HEK293 (cell line): ENCODE results near the gene ELFN1.

ENCODE experiments used
- CTCF ChIA-PET: fragments of 350-600 bp; formaldehyde crosslinking; extraction: SDS; loops from one replicate; lab custom pipeline; 2021; ENCODE audit warnings: antibody characterized with exemption; lab: Yijun Ruan, JAX
- POLR2A ChIA-PET: fragments of 300-600 bp; formaldehyde crosslinking; extraction: SDS; loops from one replicate; lab custom pipeline; 2020; ENCODE audit warnings: antibody characterized with exemption, inconsistent platforms; lab: Yijun Ruan, JAX
- H3K27ac ChIP-seq: fragments of 200-500 bp; sonication (Bioruptor generic); 2 replicates; pipeline ENCODE4 v1.5.1; 2014; ENCODE audit warnings: low read depth, low read length, control low read depth, inconsistent platforms; ENCODE audit errors: extremely low read depth
- H3K36me3 ChIP-seq, 2 experiments: fragments of 200-500 bp in 1 of 2; sonication (Bioruptor generic) in 1 of 2; 1 replicate in 1 of 2; 2 replicates in 1 of 2; pipeline ENCODE4 v1.5.1; 2014 to 2017; ENCODE audit warnings: inconsistent platforms in 2 of 2, low read length in 2 of 2; ENCODE audit not compliant: control insufficient read depth in 2 of 2, insufficient read depth in 1 of 2
- H3K4me1 ChIP-seq: fragments of 200-500 bp; sonication (Bioruptor generic); 2 replicates; pipeline ENCODE4 v1.5.1; 2014; ENCODE audit warnings: mild to moderate bottlenecking, low read length, inconsistent platforms; ENCODE audit not compliant: control insufficient read depth, insufficient read depth
- H3K4me3 ChIP-seq: 2 replicates; pipeline ENCODE4 v1.5.1; 2011; ENCODE audit warnings: low read depth, mild to moderate bottlenecking, control low read depth, low read length, moderate library complexity
- H3K9me3 ChIP-seq: fragments of 200-500 bp; sonication (Bioruptor generic); 2 replicates; pipeline ENCODE4 v1.5.1; 2014; ENCODE audit warnings: low read depth, low read length, inconsistent platforms; ENCODE audit not compliant: control insufficient read depth, insufficient read depth
- ATF2 ChIP-seq: fragments of 450-650 bp; formaldehyde crosslinking; IDR thresholded peaks from 2 replicates; pipeline ENCODE4 v1.5.1; 2016; ENCODE audit warnings: missing biosample characterization, missing genetic modification characterization, low read depth
- BCL11B ChIP-seq: fragments of 450-650 bp; formaldehyde crosslinking; IDR thresholded peaks from 2 replicates; pipeline ENCODE4 v1.5.1; 2016; ENCODE audit warnings: low read depth, missing biosample characterization, missing genetic modification characterization
- EGR2 ChIP-seq: fragments of 450-650 bp; formaldehyde crosslinking; IDR thresholded peaks from 2 replicates; pipeline ENCODE4 v1.5.1; 2016; ENCODE audit warnings: low read depth, missing biosample characterization, missing genetic modification characterization
- KLF17 ChIP-seq: fragments of 450-650 bp; formaldehyde crosslinking; IDR thresholded peaks from 2 replicates; pipeline ENCODE4 v1.5.1; 2016; ENCODE audit warnings: missing biosample characterization, missing genetic modification characterization
- MZF1 ChIP-seq: fragments of 450-650 bp; formaldehyde crosslinking; IDR thresholded peaks from 2 replicates; pipeline ENCODE4 v1.5.1; 2017; ENCODE audit warnings: missing biosample characterization, missing genetic modification characterization, borderline replicate concordance
- ZBTB17 ChIP-seq: fragments of 450-650 bp; formaldehyde crosslinking; IDR thresholded peaks from 2 replicates; pipeline ENCODE4 v1.5.1; 2016; ENCODE audit warnings: missing biosample characterization, missing genetic modification characterization
- ZFHX2 ChIP-seq: fragments of 450-650 bp; formaldehyde crosslinking; conservative IDR thresholded peaks from 2 replicates; pipeline ENCODE4 v1.5.1; 2016; ENCODE audit warnings: missing biosample characterization, missing genetic modification characterization
- ZNF24 ChIP-seq: fragments of 450-650 bp; formaldehyde crosslinking; IDR thresholded peaks from 2 replicates; pipeline ENCODE4 v1.5.1; 2016; ENCODE audit warnings: missing biosample characterization, missing genetic modification characterization
- ZNF266 ChIP-seq: fragments of 450-650 bp; formaldehyde crosslinking; IDR thresholded peaks from 2 replicates; pipeline ENCODE4 v1.5.1; 2016; ENCODE audit warnings: missing biosample characterization, missing genetic modification characterization, low read depth
- ZNF292 ChIP-seq: fragments of 450-650 bp; formaldehyde crosslinking; IDR thresholded peaks from 2 replicates; pipeline ENCODE4 v1.5.1; 2016; ENCODE audit warnings: low read depth, missing biosample characterization, missing genetic modification characterization, borderline replicate concordance
- ZNF366 ChIP-seq: fragments of 450-650 bp; formaldehyde crosslinking; conservative IDR thresholded peaks from 2 replicates; pipeline ENCODE4 v1.5.1; 2016; ENCODE audit warnings: missing biosample characterization, missing genetic modification characterization
- ZNF37A ChIP-seq: fragments of 450-650 bp; IDR thresholded peaks from 2 replicates; pipeline ENCODE4 v1.5.1; 2018; ENCODE audit warnings: missing biosample characterization, missing genetic modification characterization
- ZNF629 ChIP-seq: fragments of 450-650 bp; formaldehyde crosslinking; IDR thresholded peaks from 2 replicates; pipeline ENCODE4 v1.5.1; 2017; ENCODE audit warnings: missing biosample characterization, missing genetic modification characterization
- ZNF645 ChIP-seq: fragments of 450-650 bp; formaldehyde crosslinking; IDR thresholded peaks from 2 replicates; pipeline ENCODE4; 2016; ENCODE audit warnings: missing biosample characterization, missing genetic modification characterization
- ZNF837 ChIP-seq: fragments of 450-650 bp; formaldehyde crosslinking; IDR thresholded peaks from 2 replicates; pipeline ENCODE4 v1.5.1; 2016; ENCODE audit warnings: missing biosample characterization, missing genetic modification characterization

ELFN1 gene

GRCh38 chr7:1630700-1631336 lies 39.3 kb upstream of the ELFN1 start:
- Histone ChIP-seq H3K4me1 (no peaks in the 10 kb centered on the region), H3K27ac (no peak overlapping the region), H3K36me3 (no peaks in the 10 kb centered on the region), H3K9me3 (no peaks in the 10 kb centered on the region)
- POLR2A ChIA-PET: no interaction called here
- CTCF ChIA-PET: interaction anchor here (0.6 kb wide), 1 partner anchor 15 kb away, joined by 4 read pairs; no protein-coding TSS in a partner anchor
- TF ChIP-seq ZFHX2 (tag by site-specific recombination) (peak; percentile 96), MZF1 (tag by site-specific recombination) (no peak), ZBTB17 (tag by site-specific recombination) (peak; percentile 97), EGR2 (tag by site-specific recombination) (peak; percentile 99), ZNF366 (tag by site-specific recombination) (peak; percentile 80)
- TF ChIP-seq, all 188 proteins: peak for 4
- H3K4me3 ChIP-seq: no peak overlapping the region

- TF ChIP-seq ZNF266 (tag by site-specific recombination) (no peak), ATF2 (tag by site-specific recombination) (peak; percentile 56; the same call in 1 of the 2 replicates), ZNF629 (tag by site-specific recombination) (0 out of 2 replicates have a peak, but pooled peaks have one; percentile 18)
- no peaks in the 10 kb centered on the region for H3K4me1 ChIP-seq
- H3K27ac ChIP-seq: no peak overlapping the region
- H3K36me3 ChIP-seq: no peaks in the 10 kb centered on the region
- ChIA-PET POLR2A (no interaction called here), CTCF (no interaction called here)
- no peaks in the 10 kb centered on the region for H3K9me3 ChIP-seq
- no peak overlapping the region for H3K4me3 ChIP-seq
Observed at GRCh38 chr7:1631678-1632077, 38.4 kb upstream of the ELFN1 start.

GRCh38 chr7:1632506-1632905 lies 37.6 kb upstream of the ELFN1 start:
- no peaks in the 10 kb centered on the region for H3K9me3 ChIP-seq
- H3K27ac ChIP-seq: no peak overlapping the region
- no peaks in the 10 kb centered on the region for H3K36me3 ChIP-seq
- TF ChIP-seq ZNF292 (tag by site-specific recombination): no peak
- TF ChIP-seq ZNF37A (tag by site-specific recombination): no peak
- no peak for TF ChIP-seq BCL11B (tag by site-specific recombination)
- no peak for TF ChIP-seq ZNF837
- TF ChIP-seq ZNF266 (tag by site-specific recombination): no peak
- no peak for TF ChIP-seq ZNF645 (tag by site-specific recombination)
- TF ChIP-seq ZNF24 (tag by site-specific recombination): no peak
- TF ChIP-seq KLF17 (tag by site-specific recombination): no peak
- no peak overlapping the region for H3K4me3 ChIP-seq
- no peaks in the 10 kb centered on the region for H3K4me1 ChIP-seq
- ChIA-PET POLR2A (no interaction called here), CTCF (no interaction called here)
